IMR-90 (cell line): ENCODE data around the gene CNFN. TPM values are rescaled to one million over a fixed set of nuclear protein-coding genes. Genes with fewer than 3 reads are reported as not detected.

Experiments used
- ATAC-seq: fragments of 200-7000 bp; cut with Tn5 transposase; 2 replicates; pipeline ENCODE4 v1.9.1; 2020; ENCODE audit warnings: low read depth, mild to moderate bottlenecking, moderate library complexity
- BruUV-seq: library from RNA; stranded (reverse); fragments of 400-500 nt; replicated peaks from 2 replicates; lab custom pipeline; 2021; lab: Mats Ljungman, UMichigan
- CTCF ChIA-PET: fragments of 300-600 bp; formaldehyde crosslinking; extraction: SDS; loops from one replicate; lab custom pipeline; 2021; ENCODE audit warnings: antibody characterized with exemption; lab: Yijun Ruan, JAX
- POLR2A ChIA-PET: fragments of 300-600 bp; sonication (Branson Sonifier 250); formaldehyde crosslinking; loops from one replicate; lab custom pipeline; 2022; ENCODE audit warnings: antibody characterized with exemption; ENCODE audit not compliant: unreplicated experiment; lab: Charles Lee
- DNase-seq: peaks from one replicate; pipeline ENCODE4 v3.0.0; 2013
- H2AFZ ChIP-seq: replicated peaks from 2 replicates; pipeline ENCODE3; 2013; ENCODE audit warnings: low read length, mild to moderate bottlenecking; ENCODE audit not compliant: poor library complexity
- H2AK5ac ChIP-seq: 2 replicates; pipeline ENCODE4 v1.6.1; 2013; ENCODE audit warnings: low read depth, low read length, inconsistent platforms
- H2AK9ac ChIP-seq: replicated peaks from 2 replicates; pipeline ENCODE3; 2013; ENCODE audit warnings: mild to moderate bottlenecking, low read depth, low read length, moderate library complexity; ENCODE audit not compliant: poor library complexity
- H2BK120ac ChIP-seq: 2 replicates; pipeline ENCODE4 v1.6.1; 2013; ENCODE audit warnings: low read depth, low read length, inconsistent platforms
- H2BK15ac ChIP-seq: 3 replicates; pipeline ENCODE4 v1.6.1; 2013; ENCODE audit warnings: low read depth, low read length, inconsistent platforms
- H2BK20ac ChIP-seq: 2 replicates; pipeline ENCODE4 v1.6.1; 2013; ENCODE audit warnings: low read depth, mild to moderate bottlenecking, inconsistent platforms, low read length, moderate library complexity
- H2BK5ac ChIP-seq: 2 replicates; pipeline ENCODE4 v1.6.1; 2013; ENCODE audit warnings: mild to moderate bottlenecking, low read depth, low read length, inconsistent platforms; ENCODE audit not compliant: poor library complexity, severe bottlenecking
- H3K14ac ChIP-seq: replicated peaks from 2 replicates; pipeline ENCODE4 v1.6.1; 2013; ENCODE audit warnings: low read depth, low read length, inconsistent platforms
- H3K18ac ChIP-seq: 2 replicates; pipeline ENCODE4 v1.6.1; 2013; ENCODE audit warnings: low read depth, low read length, control low read depth
- H3K23ac ChIP-seq: 2 replicates; pipeline ENCODE4 v1.6.1; 2013; ENCODE audit warnings: low read depth, low read length, inconsistent platforms
- H3K27ac ChIP-seq: 2 replicates; pipeline ENCODE4 v1.5.1; 2013; ENCODE audit warnings: mild to moderate bottlenecking, control low read depth, low read length; ENCODE audit not compliant: insufficient read depth
- H3K27me3 ChIP-seq: 2 replicates; pipeline ENCODE4 v1.6.1; 2013; ENCODE audit warnings: low read length; ENCODE audit not compliant: control insufficient read depth, insufficient read depth
- H3K36me3 ChIP-seq: 2 replicates; pipeline ENCODE4 v1.6.1; 2013; ENCODE audit warnings: low read length, mixed read lengths; ENCODE audit not compliant: control insufficient read depth, insufficient read depth
- H3K4ac ChIP-seq: 2 replicates; pipeline ENCODE4 v1.6.1; 2013; ENCODE audit warnings: low read depth, low read length, inconsistent platforms
- H3K4me1 ChIP-seq: 2 replicates; pipeline ENCODE4 v1.6.1; 2013; ENCODE audit warnings: low read length, mixed read lengths; ENCODE audit not compliant: control insufficient read depth, insufficient read depth
- H3K4me2 ChIP-seq: 2 replicates; pipeline ENCODE4 v1.6.1; 2013; ENCODE audit warnings: low read depth, mild to moderate bottlenecking, control low read depth, low read length, moderate library complexity
- H3K4me3 ChIP-seq: 2 replicates; pipeline ENCODE4 v1.5.1; 2013; ENCODE audit warnings: low read depth, mild to moderate bottlenecking, control low read depth, low read length, moderate library complexity; ENCODE audit not compliant: insufficient read depth
- H3K56ac ChIP-seq: 2 replicates; pipeline ENCODE4 v1.6.1; 2013; ENCODE audit warnings: low read length, inconsistent platforms; ENCODE audit not compliant: insufficient read depth; ENCODE audit errors: extremely low read depth
- H3K79me1 ChIP-seq, 2 experiments: 2 replicates each; pipeline ENCODE4 v1.6.1; 2013; ENCODE audit warnings: low read length in 2 of 2, inconsistent platforms in 1 of 2, low read depth in 1 of 2
- H3K9ac ChIP-seq: 2 replicates; pipeline ENCODE4 v1.6.1; 2013; ENCODE audit warnings: low read depth, low read length, control low read depth
- H3K9me1 ChIP-seq: 2 replicates; pipeline ENCODE4 v1.6.1; 2013; ENCODE audit warnings: low read length, inconsistent platforms; ENCODE audit not compliant: insufficient read depth
- H3K9me3 ChIP-seq: 2 replicates; pipeline ENCODE4 v1.6.1; 2013; ENCODE audit warnings: low read length; ENCODE audit not compliant: control insufficient read depth, insufficient read depth
- H4K20me1 ChIP-seq: 2 replicates; pipeline ENCODE4 v1.6.1; 2013; ENCODE audit warnings: low read length, inconsistent platforms; ENCODE audit not compliant: insufficient read depth
- H4K5ac ChIP-seq: 2 replicates; pipeline ENCODE4 v1.6.1; 2013; ENCODE audit warnings: mild to moderate bottlenecking, low read depth, low read length, control low read depth
- H4K8ac ChIP-seq, 2 experiments: 2 replicates each; pipeline ENCODE4 v1.6.1; 2013; ENCODE audit warnings: low read depth in 2 of 2, low read length in 2 of 2, control low read depth in 1 of 2, inconsistent platforms in 1 of 2
- H4K91ac ChIP-seq: 2 replicates; pipeline ENCODE4 v1.6.1; 2013; ENCODE audit warnings: low read depth, low read length, inconsistent platforms; ENCODE audit not compliant: insufficient read depth
- BHLHE40 ChIP-seq: fragments of 150-350 bp; IDR thresholded peaks from 2 replicates; pipeline ENCODE4 v1.6.1; 2016; ENCODE audit warnings: mild to moderate bottlenecking, low read depth, low read length
- CEBPB ChIP-seq: IDR thresholded peaks from 2 replicates; pipeline ENCODE4 v1.6.1; 2012; ENCODE audit warnings: low read depth, low read length, improper control_type of control experiment
- CHD1 ChIP-seq: IDR thresholded peaks from 2 replicates; pipeline ENCODE4 v1.6.1; 2012; ENCODE audit warnings: low read depth, low read length, improper control_type of control experiment
- CTCF ChIP-seq: conservative IDR thresholded peaks from 2 replicates; pipeline ENCODE4 v1.5.1; 2012; ENCODE audit warnings: mild to moderate bottlenecking, low read depth, low read length, improper control_type of control experiment
- FOS ChIP-seq: fragments of 150-350 bp; IDR thresholded peaks from 2 replicates; pipeline ENCODE4 v1.6.1; 2016; ENCODE audit warnings: low read depth, low read length
- MAFK ChIP-seq: IDR thresholded peaks from 2 replicates; pipeline ENCODE4 v1.6.1; 2012; ENCODE audit warnings: low read depth, low read length, improper control_type of control experiment
- MAZ ChIP-seq: IDR thresholded peaks from 2 replicates; pipeline ENCODE4 v1.6.1; 2012; ENCODE audit warnings: low read depth, mild to moderate bottlenecking, low read length, improper control_type of control experiment, moderate library complexity, borderline replicate concordance
- NFE2L2 ChIP-seq: fragments of 150-350 bp; IDR thresholded peaks from 2 replicates; pipeline ENCODE4 v1.6.1; 2016; ENCODE audit warnings: low read depth, mild to moderate bottlenecking, low read length
- POLR2A ChIP-seq: IDR thresholded peaks from 2 replicates; pipeline ENCODE4 v1.6.1; 2012; ENCODE audit warnings: mild to moderate bottlenecking, low read depth, low read length
- RAD21 ChIP-seq: IDR thresholded peaks from 2 replicates; pipeline ENCODE4 v1.6.1; 2012; ENCODE audit warnings: low read length, improper control_type of control experiment
- RCOR1 ChIP-seq: IDR thresholded peaks from 2 replicates; pipeline ENCODE4 v1.6.1; 2012; ENCODE audit warnings: mild to moderate bottlenecking, low read length, improper control_type of control experiment; ENCODE audit not compliant: insufficient replicate concordance
- RFX5 ChIP-seq: IDR thresholded peaks from 2 replicates; pipeline ENCODE4 v1.8.0; 2012; ENCODE audit warnings: low read depth, mild to moderate bottlenecking, low read length, moderate library complexity
- SMC3 ChIP-seq: fragments of 150-350 bp; IDR thresholded peaks from 2 replicates; pipeline ENCODE4 v1.6.1; 2016; ENCODE audit warnings: low read depth, mild to moderate bottlenecking, antibody characterized with exemption, low read length, moderate library complexity
- WGBS, 2 experiments: methylation state at CpG; one replicate each; pipeline versions ENCODE4 v1.1.5 to v1.1.7; 2013; ENCODE audit warnings: missing lambda C conversion rate in 2 of 2; ENCODE audit not compliant: insufficient read length in 1 of 2; ENCODE audit errors: extremely low coverage in 2 of 2; 5-methylcytosine and 5-hydroxymethylcytosine counted together
- dilution Hi-C: fragments of 300-500 bp; cut with HindIII; formaldehyde crosslinking; loops from one replicate; pipeline ENCODE4 v1.14.3; 2018; ENCODE audit warnings: low sequenced_read_pairs; ENCODE audit not compliant: unreplicated experiment
- in situ Hi-C: fragments of 300-500 bp; cut with MboI; formaldehyde crosslinking; loops from 3 replicates; pipeline ENCODE4 v1.14.3; 2019; ENCODE audit warnings: low sequenced_read_pairs, inconsistent platforms, mixed read lengths
- intact Hi-C: fragments of 100-400 bp; cut with micrococcal nuclease; formaldehyde crosslinking; loops from 2 replicates; pipeline ENCODE4 v1.10.0; 2022
- polyA plus RNA-seq, 3 experiments: library from polyadenylated mRNA; depleted of rRNA; stranded (reverse); fragments of >200 nt; gene quantifications; 2 replicates each; pipeline ENCODE4 v1.2.3, GENCODE V29; 2012; ENCODE audit warnings: low replicate concordance in 1 of 3
- total RNA-seq: library from RNA; depleted of rRNA; stranded (reverse); fragments of >200 nt; gene quantifications from 2 replicates; pipeline ENCODE4 v1.2.3, GENCODE V29; 2012
- TF ChIP-seq, protein P1 (sequence below): fragments of 150-350 bp; IDR thresholded peaks from 2 replicates; pipeline ENCODE4 v1.6.1; 2017; ENCODE audit warnings: mild to moderate bottlenecking, antibody characterized with exemption, low read length, low read depth
- TF ChIP-seq, protein P2 (sequence below): fragments of 150-350 bp; IDR thresholded peaks from 2 replicates; pipeline ENCODE4 v1.6.1; 2016; ENCODE audit warnings: low read depth, mild to moderate bottlenecking, low read length, moderate library complexity, borderline replicate concordance

Gene CNFN
- total and polyA plus RNA-seq, 2 of the 4 experiments (the other 2 are of a cell fraction), result 1.2 TPM; not detected in 1

- H4K20me1 ChIP-seq, result peaks cover 2% of the 10 kb centered on the region; the same call in 1 of the 2 replicates
- H3K79me1 ChIP-seq, result no peaks in the 10 kb centered on the region
- H2AK5ac ChIP-seq, result no peak overlapping the region
- BruUV-seq, result no TSS peak
- H3K27ac ChIP-seq, result no peak overlapping the region
- H4K91ac ChIP-seq, result no peak overlapping the region
- peaks cover 23% of the 10 kb centered on the region for H3K36me3 ChIP-seq
- no peak overlapping the region for H4K8ac ChIP-seq
- H3K9me1 ChIP-seq, result peaks cover 3% of the 10 kb centered on the region; the same call in 1 of the 2 replicates
- H3K4ac ChIP-seq, result no peak overlapping the region
- no peaks in the 10 kb centered on the region for H3K4me1 ChIP-seq
- in situ Hi-C loops (no loop called here), dilution Hi-C loops (no loop called here), intact Hi-C loops (no loop called here)
- H3K27me3 ChIP-seq, result peaks cover 2% of the 10 kb centered on the region; the same call in 1 of the 2 replicates
- no peaks in the 10 kb centered on the region for H3K9me3 ChIP-seq
- H3K9ac ChIP-seq, result no peak overlapping the region
- no peak overlapping the region for H3K4me2 ChIP-seq
- H2BK15ac ChIP-seq, result no peak overlapping the region
- 95% methylated on average over 24 of the region's 54 CpGs; no CpG with 5 or more reads in 1 of the 2 experiments for WGBS, 2 experiments
- no peak overlapping the region for H2BK5ac ChIP-seq
- DNase-seq (no peak), ATAC-seq (no peak)
- POLR2A ChIA-PET, result no interaction called here
- no peak overlapping the region for H3K14ac ChIP-seq
- no peak overlapping the region for H3K18ac ChIP-seq
- H2BK20ac ChIP-seq, result no peak overlapping the region
- H3K4me3 ChIP-seq, result no peak overlapping the region
- CTCF ChIA-PET, result no interaction called here
- H2AFZ ChIP-seq, result no peak overlapping the region
- no peak overlapping the region for H2BK120ac ChIP-seq
- H2AK9ac ChIP-seq, result no peak overlapping the region
- no peak overlapping the region for H4K5ac ChIP-seq
- H3K23ac ChIP-seq, result no peak overlapping the region
- H3K56ac ChIP-seq, result no peak overlapping the region
- TF ChIP-seq CHD1, result no peak
- no peak for TF ChIP-seq CEBPB
- TF ChIP-seq, protein P1, sequence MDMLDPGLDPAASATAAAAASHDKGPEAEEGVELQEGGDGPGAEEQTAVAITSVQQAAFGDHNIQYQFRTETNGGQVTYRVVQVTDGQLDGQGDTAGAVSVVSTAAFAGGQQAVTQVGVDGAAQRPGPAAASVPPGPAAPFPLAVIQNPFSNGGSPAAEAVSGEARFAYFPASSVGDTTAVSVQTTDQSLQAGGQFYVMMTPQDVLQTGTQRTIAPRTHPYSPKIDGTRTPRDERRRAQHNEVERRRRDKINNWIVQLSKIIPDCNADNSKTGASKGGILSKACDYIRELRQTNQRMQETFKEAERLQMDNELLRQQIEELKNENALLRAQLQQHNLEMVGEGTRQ, result no peak
- TF ChIP-seq POLR2A, result no peak
- TF ChIP-seq, protein P2, sequence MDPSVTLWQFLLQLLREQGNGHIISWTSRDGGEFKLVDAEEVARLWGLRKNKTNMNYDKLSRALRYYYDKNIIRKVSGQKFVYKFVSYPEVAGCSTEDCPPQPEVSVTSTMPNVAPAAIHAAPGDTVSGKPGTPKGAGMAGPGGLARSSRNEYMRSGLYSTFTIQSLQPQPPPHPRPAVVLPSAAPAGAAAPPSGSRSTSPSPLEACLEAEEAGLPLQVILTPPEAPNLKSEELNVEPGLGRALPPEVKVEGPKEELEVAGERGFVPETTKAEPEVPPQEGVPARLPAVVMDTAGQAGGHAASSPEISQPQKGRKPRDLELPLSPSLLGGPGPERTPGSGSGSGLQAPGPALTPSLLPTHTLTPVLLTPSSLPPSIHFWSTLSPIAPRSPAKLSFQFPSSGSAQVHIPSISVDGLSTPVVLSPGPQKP, result no peak
- no peak for TF ChIP-seq RFX5
- TF ChIP-seq MAFK, result no peak
- TF ChIP-seq SMC3, result no peak
- TF ChIP-seq NFE2L2, result no peak
- TF ChIP-seq FOS, result no peak
- TF ChIP-seq CTCF, result no peak
- TF ChIP-seq MAZ, result no peak
- no peak for TF ChIP-seq BHLHE40
- no peak for TF ChIP-seq RCOR1
- no peak for TF ChIP-seq RAD21
Measured at GRCh38 chr19:42375415-42376176, 14.5 kb downstream of the CNFN start.
